ENCODE measurements around the gene PLA2G6. TPM values are rescaled to one million over a fixed set of nuclear protein-coding genes. Genes with fewer than 3 reads are reported as not detected.

Gene PLA2G6
- total RNA-seq, 1 experiment from 2014 or later: 16.2 TPM

- no peaks in the 10 kb centered on the region for H3K4me1 ChIP-seq (ENCODE audit: control insufficient read depth, insufficient read depth, low read length)
- no peaks in the 10 kb centered on the region for H3K9me3 ChIP-seq (ENCODE audit: control insufficient read depth, insufficient read depth, low read depth, low read length)
- POLR2A ChIA-PET: no interaction called here
- no peak overlapping the region for H3K4me3 ChIP-seq (ENCODE audit: low read depth in 2 of 2, low read length in 2 of 2)
- BruUV-seq (replicated peaks): no TSS peak
- intact Hi-C loops (cut with micrococcal nuclease; ENCODE audit: unreplicated experiment): no loop called here
- in situ Hi-C loops (cut with HindIII; ENCODE audit: low pct_unique_long_range_greater_than_20kb, low sequenced_read_pairs): no loop called here
- ATAC-seq (no peak), DNase-seq (ENCODE audit: low read depth, low spot score) (no peak)
- no peak for TF ChIP-seq SIN3A (IDR thresholded peaks at IDR 0.05; ENCODE audit: borderline replicate concordance, insufficient read depth, low read depth, low read length)
- no peak for TF ChIP-seq TCF7L2 (IDR thresholded peaks at IDR 0.05; ENCODE audit: low read depth, low read length)
- TF ChIP-seq POLR2AphosphoS5 (IDR thresholded peaks at IDR 0.05; ENCODE audit: low read depth, low read length): no peak
- TF ChIP-seq REST (IDR thresholded peaks at IDR 0.05; ENCODE audit: insufficient read depth in 1 of 2, low read depth in 2 of 2, low read length in 1 of 2): no peak
- no peak for TF ChIP-seq CTCF (IDR thresholded peaks at IDR 0.05)
- H3K36me3 ChIP-seq (ENCODE audit: control insufficient read depth, insufficient read depth, low read length): no peaks in the 10 kb centered on the region
- CTCF ChIA-PET: no interaction called here
- H3K27ac ChIP-seq (ENCODE audit: low read length): no peak overlapping the region
- no peaks in the 10 kb centered on the region for H3K27me3 ChIP-seq (ENCODE audit: control insufficient read depth, insufficient read depth, low read length)
These were observed 104.5 kb downstream of the PLA2G6 start for GRCh38 chr22:38077096-38077495.

GRCh38 chr22:38075961-38076360 lies 105.7 kb downstream of the PLA2G6 start:
- H3K36me3 ChIP-seq (ENCODE audit: control insufficient read depth, insufficient read depth, low read length): no peaks in the 10 kb centered on the region
- no peaks in the 10 kb centered on the region for H3K9me3 ChIP-seq (ENCODE audit: control insufficient read depth, insufficient read depth, low read depth, low read length)
- ChIA-PET POLR2A (no interaction called here), CTCF (no interaction called here)
- H3K27me3 ChIP-seq (ENCODE audit: control insufficient read depth, insufficient read depth, low read length): no peaks in the 10 kb centered on the region
- intact Hi-C loops (cut with micrococcal nuclease; ENCODE audit: unreplicated experiment): no loop called here
- ATAC-seq: no peak
- H3K4me1 ChIP-seq (ENCODE audit: control insufficient read depth, insufficient read depth, low read length): no peaks in the 10 kb centered on the region
- no peak overlapping the region for H3K27ac ChIP-seq (ENCODE audit: low read length)
- DNase-seq (ENCODE audit: low read depth, low spot score): no peak
- TF ChIP-seq POLR2AphosphoS5 (IDR thresholded peaks at IDR 0.05; ENCODE audit: low read depth, low read length) (no peak), SIN3A (IDR thresholded peaks at IDR 0.05; ENCODE audit: borderline replicate concordance, insufficient read depth, low read depth, low read length) (no peak), CTCF (IDR thresholded peaks at IDR 0.05) (no peak), REST (IDR thresholded peaks at IDR 0.05; ENCODE audit: insufficient read depth in 1 of 2, low read depth in 2 of 2, low read length in 1 of 2) (no peak), TCF7L2 (IDR thresholded peaks at IDR 0.05; ENCODE audit: low read depth, low read length) (no peak)
- in situ Hi-C loops (cut with HindIII; ENCODE audit: low pct_unique_long_range_greater_than_20kb, low sequenced_read_pairs): no loop called here
- no TSS peak for BruUV-seq (replicated peaks)
- H3K4me3 ChIP-seq (ENCODE audit: low read depth in 2 of 2, low read length in 2 of 2): no peak overlapping the region
